ENCODE data around the gene PLXDC2.
A peak's percentile ranks its signal among the peaks of the same experiment; 100 is the strongest.

PLXDC2 gene

DNA sequence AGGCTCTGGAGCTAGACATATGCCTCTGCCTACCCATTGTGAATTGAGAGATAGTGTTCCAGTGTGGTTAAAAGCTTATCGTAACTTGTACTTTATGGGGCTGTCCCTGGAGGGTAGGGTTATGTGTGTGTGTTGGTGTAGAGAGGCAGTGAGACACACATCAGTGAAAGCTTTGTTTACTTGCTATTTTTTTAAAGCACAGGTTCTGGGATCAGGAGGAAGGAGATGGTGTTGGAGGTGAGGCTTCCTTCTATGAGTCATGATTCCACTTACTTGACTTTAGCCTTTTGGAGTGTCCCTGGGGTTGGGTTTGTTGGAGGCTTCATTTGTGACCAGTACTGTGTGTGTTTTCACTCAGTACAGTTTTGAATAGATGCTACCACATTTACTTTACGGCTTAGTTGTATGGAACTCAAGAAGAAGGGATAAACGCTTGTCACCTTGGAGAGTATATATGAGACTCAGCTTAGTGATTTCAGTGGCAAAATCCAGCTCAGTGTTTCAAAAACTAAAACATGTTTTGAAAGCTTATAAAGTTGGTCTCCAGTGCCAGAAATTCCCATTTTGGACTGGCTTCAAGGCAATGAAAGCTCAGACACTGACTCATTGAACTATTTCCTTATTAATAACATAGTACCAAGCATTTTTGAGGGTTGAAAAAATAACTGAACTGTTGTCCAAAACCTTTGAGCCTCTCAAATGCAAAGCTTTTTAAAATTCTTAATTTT, 106.2 kb downstream of the PLXDC2 start:
- Mint-ChIP-seq H3K27me3 (ENCODE audit: low read depth) (no peaks in the 10 kb centered on the region), H3K4me3 (no peak overlapping the region), H3K4me1 (peaks cover 76% of the 10 kb centered on the region), H3K27ac (peak overlapping the region; percentile 4 to 83 (median 77)), H3K36me3 (ENCODE audit: low read depth) (peaks cover 4% of the 10 kb centered on the region), H3K9me3 (no peaks in the 10 kb centered on the region)
- TF ChIP-seq, protein P1, sequence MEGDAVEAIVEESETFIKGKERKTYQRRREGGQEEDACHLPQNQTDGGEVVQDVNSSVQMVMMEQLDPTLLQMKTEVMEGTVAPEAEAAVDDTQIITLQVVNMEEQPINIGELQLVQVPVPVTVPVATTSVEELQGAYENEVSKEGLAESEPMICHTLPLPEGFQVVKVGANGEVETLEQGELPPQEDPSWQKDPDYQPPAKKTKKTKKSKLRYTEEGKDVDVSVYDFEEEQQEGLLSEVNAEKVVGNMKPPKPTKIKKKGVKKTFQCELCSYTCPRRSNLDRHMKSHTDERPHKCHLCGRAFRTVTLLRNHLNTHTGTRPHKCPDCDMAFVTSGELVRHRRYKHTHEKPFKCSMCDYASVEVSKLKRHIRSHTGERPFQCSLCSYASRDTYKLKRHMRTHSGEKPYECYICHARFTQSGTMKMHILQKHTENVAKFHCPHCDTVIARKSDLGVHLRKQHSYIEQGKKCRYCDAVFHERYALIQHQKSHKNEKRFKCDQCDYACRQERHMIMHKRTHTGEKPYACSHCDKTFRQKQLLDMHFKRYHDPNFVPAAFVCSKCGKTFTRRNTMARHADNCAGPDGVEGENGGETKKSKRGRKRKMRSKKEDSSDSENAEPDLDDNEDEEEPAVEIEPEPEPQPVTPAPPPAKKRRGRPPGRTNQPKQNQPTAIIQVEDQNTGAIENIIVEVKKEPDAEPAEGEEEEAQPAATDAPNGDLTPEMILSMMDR (IDR thresholded peaks at IDR 0.05; ENCODE audit: unreplicated experiment in 3 of 3), result no peak

DNA sequence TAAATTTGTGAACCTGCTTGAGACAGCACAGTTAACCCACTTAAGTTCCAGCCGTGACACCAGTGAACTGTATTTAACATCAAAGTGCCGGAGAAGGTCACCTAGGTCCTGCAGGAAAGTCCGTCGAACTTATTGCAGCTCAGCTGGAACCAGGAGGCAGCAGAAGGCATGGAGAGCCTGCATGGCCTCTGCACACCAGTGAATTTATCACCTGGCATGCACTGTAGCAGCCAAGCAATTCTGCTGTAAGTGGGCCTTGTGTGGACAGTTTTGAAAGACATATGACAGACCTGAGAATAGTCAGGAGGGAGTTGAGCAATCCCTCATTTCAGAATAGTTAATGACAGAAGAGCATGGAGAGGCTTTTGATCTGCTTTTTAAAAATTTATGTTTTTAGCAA, 108.8 kb downstream of the PLXDC2 start:
- Mint-ChIP-seq H3K4me3 (no peak overlapping the region), H3K36me3 (ENCODE audit: low read depth) (peaks cover 4% of the 10 kb centered on the region), H3K9me3 (no peaks in the 10 kb centered on the region), H3K4me1 (peaks cover 64% of the 10 kb centered on the region), H3K27ac (peak overlapping the region in 2 of 3 experiments; percentile 4 to 27), H3K27me3 (ENCODE audit: low read depth) (no peaks in the 10 kb centered on the region)
- TF ChIP-seq, protein P1 (IDR thresholded peaks at IDR 0.05; ENCODE audit: unreplicated experiment in 3 of 3), result no peak

DNA sequence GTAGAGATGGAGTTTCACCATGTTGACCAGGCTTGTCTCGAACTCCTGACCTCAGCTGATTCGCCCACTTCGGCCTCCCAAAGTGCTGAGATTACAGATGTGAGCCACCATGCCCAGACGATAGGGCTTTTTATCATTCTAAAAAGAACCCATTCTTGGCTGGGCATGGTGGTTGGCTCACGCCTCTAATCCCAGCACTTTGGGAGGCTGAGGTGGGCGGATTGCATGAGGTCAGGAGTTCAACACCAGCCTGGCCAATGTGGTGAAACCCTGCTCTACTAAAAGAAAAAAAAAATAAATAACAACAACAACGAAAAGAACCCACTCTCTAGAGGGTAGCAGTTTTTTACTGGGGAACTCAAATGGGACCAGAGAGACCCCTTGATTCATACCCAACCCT, 112.7 kb downstream of the PLXDC2 start:
- H3K27ac Mint-ChIP-seq, result peak overlapping the region in 1 of 3 experiments; percentile 81
- peaks cover 67% of the 10 kb centered on the region for H3K4me1 Mint-ChIP-seq
- TF ChIP-seq, protein P1 (IDR thresholded peaks at IDR 0.05; ENCODE audit: unreplicated experiment in 3 of 3), result no peak

DNA sequence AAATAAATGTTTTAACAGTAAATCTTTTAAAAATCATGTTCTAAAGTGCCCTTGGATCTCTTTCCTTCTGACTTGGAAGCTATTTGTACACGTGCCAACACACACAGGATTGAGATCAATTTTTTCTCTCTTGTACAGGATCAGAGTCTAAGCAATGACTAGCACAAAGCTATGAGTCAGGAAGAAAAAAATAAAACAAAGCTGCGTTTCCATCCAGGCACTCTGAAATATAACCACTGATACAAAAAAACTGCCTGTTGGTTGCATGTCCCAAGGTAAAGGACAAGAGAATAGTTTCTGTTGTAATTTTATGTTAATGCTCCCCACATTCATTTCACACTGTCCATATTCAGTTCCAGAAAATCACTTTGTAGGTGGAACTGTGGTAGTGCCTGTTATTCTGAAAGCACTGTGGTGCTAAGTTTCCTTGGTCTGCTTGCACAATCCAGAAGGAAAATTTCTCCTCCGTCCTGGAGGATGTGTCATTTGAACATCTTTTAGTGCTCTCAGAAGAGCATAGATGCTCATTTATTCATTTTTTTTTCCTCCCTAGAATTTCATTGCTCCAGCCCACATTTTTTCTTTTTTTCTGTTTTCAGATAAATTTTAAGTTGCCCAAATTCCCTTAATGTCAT, 113.4 kb downstream of the PLXDC2 start:
- H3K27me3 Mint-ChIP-seq (ENCODE audit: low read depth), result no peaks in the 10 kb centered on the region
- peaks cover 4% of the 10 kb centered on the region for H3K36me3 Mint-ChIP-seq (ENCODE audit: low read depth)
- H3K27ac Mint-ChIP-seq, result peak overlapping the region; percentile 47 to 81 (median 64)
- H3K4me1 Mint-ChIP-seq, result peaks cover 61% of the 10 kb centered on the region
- TF ChIP-seq, protein P1 (IDR thresholded peaks at IDR 0.05; ENCODE audit: unreplicated experiment in 3 of 3), result no peak
- no peaks in the 10 kb centered on the region for H3K9me3 Mint-ChIP-seq
- H3K4me3 Mint-ChIP-seq, result no peak overlapping the region

More for the DNA sequence above, 112.7 kb downstream of the PLXDC2 start:
- peaks cover 4% of the 10 kb centered on the region for H3K36me3 Mint-ChIP-seq (ENCODE audit: low read depth)
- H3K9me3 Mint-ChIP-seq, result no peaks in the 10 kb centered on the region
- no peaks in the 10 kb centered on the region for H3K27me3 Mint-ChIP-seq (ENCODE audit: low read depth)
- H3K4me3 Mint-ChIP-seq, result no peak overlapping the region

DNA sequence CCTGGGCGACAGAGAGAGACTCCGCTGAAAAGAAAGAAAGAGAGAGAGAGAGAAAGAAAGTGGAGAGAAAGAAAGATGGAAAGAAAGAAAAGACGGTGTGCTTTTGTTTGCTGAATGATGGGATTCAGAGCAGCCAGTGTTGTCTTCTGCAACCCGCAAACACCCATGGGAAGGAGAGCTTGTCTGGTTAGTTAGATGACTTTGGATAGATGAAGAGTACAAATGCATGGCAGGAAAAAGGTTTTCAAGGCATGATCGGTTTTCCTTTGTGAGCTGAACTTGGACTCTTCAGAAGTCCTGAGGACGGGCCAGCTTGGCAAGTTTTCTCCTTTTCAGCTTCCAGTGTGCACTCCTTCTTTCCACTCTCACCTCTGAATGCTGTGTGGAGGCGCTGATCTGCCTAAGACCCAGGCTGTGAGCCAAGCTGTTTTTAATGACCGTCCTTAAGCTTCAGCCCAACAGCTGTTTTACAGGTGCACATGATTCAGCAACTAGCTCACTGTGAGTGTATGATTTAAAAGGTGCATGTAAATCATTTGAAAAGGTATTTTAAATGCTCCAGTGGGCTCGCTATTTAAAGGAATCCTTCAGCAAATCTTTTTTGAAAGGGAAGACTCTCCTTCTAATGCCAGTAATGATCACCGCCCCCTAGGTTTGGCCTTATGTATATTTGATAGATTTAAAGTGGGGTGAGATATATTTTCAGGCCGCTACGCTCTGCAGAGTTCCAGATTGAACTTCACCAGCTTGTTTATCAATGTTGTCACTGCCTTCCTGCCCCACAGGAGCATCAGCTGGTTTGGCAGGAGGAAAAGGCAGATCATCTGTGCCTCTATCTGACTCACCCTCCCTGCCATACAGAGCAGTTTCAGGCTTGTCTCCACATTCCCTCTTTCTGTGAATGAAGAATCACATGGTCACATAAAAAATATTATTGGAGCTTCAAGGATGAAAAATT, 115.0 kb downstream of the PLXDC2 start:
- Mint-ChIP-seq H3K9me3 (no peaks in the 10 kb centered on the region), H3K27me3 (ENCODE audit: low read depth) (no peaks in the 10 kb centered on the region), H3K4me3 (peak overlapping the region in 1 of 3 experiments; percentile 8), H3K4me1 (peaks cover 56% of the 10 kb centered on the region), H3K36me3 (ENCODE audit: low read depth) (peaks cover 4% of the 10 kb centered on the region), H3K27ac (peak overlapping the region; percentile 81 to 88 (median 86))
- TF ChIP-seq, protein P1 (IDR thresholded peaks at IDR 0.05; ENCODE audit: unreplicated experiment in 3 of 3), result no peak
